AG04450 (cell line): Measurements from ENCODE around the gene ATP6V1C2. TPM values are rescaled to one million over a fixed set of nuclear protein-coding genes. Genes with fewer than 3 reads are reported as not detected.

Experiments
- CTCF ChIA-PET: fragments of 300-600, 350-600 bp; formaldehyde crosslinking; extraction: SDS; loops from one replicate; lab custom pipeline; 2022; ENCODE audit warnings: antibody characterized with exemption, inconsistent platforms; lab: Charles Lee
- POLR2A ChIA-PET: fragments of 350-600 bp; formaldehyde crosslinking; extraction: SDS; loops from one replicate; lab custom pipeline; 2021; ENCODE audit warnings: antibody characterized with exemption, inconsistent platforms; lab: Yijun Ruan, JAX
- DNase-seq: peaks from one replicate; pipeline ENCODE4 v3.0.0-alpha.2; 2011; ENCODE audit warnings: low read depth, low spot score
- H3K27ac ChIP-seq: one replicate; pipeline ENCODE4 v1.5.1; 2012; ENCODE audit warnings: low read depth, low read length, control low read depth
- H3K27me3 ChIP-seq: one replicate; pipeline ENCODE4 v1.6.0; 2012; ENCODE audit warnings: low read length; ENCODE audit not compliant: control insufficient read depth, insufficient read depth
- H3K4me3 ChIP-seq: 2 replicates; pipeline ENCODE4 v1.5.1; 2011; ENCODE audit warnings: mild to moderate bottlenecking, low read depth, low read length, control low read depth
- H3K9me3 ChIP-seq: 2 replicates; pipeline ENCODE4 v1.5.1; 2012; ENCODE audit warnings: low read length; ENCODE audit not compliant: control insufficient read depth, insufficient read depth
- polyA plus RNA-seq: library from polyadenylated mRNA; depleted of rRNA; stranded (reverse); fragments of >200 nt; gene quantifications from 2 replicates; pipeline ENCODE4 v1.2.3, GENCODE V29; 2011
- TF ChIP-seq, protein P1 (sequence below): IDR thresholded peaks from 2 replicates; pipeline ENCODE4 v1.5.1; 2011; ENCODE audit warnings: low read depth, low read length, control low read depth, inconsistent platforms

The ATP6V1C2 gene
- polyA plus RNA-seq, 1 experiment, result 0.14 TPM

DNA sequence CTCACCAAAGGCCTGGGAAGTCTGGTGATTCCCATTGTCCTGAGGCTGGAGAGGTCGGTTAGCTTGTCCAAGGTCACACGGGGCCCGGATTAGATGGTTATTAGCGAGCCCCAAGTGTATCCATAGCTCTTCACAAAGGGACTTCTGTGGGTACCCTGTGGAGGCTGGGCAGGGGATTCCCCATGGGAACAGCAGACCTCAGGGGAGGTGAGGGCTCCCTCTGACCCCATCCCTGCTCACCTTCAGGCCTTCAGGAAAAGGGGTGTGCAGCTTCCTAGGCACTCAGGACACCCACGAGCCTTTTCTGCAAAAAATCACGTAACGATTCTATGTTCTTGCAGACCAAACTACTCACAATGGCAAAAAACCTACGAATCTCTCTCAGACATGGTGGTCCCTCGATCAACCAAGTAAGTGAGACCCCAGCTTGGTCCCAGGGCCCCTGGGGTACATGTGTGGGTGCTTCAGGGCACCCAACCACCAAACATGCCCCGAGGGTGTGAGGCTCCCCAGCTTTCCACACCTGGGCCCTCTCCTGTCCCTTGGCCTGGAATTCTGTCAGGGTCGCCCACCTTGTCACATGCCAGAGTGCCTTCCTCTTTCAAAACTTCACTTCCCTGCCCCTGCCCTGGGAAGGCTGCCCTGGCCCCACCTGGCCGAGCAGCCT is 50.9 kb downstream of the ATP6V1C2 start:
- TF ChIP-seq, protein P1, sequence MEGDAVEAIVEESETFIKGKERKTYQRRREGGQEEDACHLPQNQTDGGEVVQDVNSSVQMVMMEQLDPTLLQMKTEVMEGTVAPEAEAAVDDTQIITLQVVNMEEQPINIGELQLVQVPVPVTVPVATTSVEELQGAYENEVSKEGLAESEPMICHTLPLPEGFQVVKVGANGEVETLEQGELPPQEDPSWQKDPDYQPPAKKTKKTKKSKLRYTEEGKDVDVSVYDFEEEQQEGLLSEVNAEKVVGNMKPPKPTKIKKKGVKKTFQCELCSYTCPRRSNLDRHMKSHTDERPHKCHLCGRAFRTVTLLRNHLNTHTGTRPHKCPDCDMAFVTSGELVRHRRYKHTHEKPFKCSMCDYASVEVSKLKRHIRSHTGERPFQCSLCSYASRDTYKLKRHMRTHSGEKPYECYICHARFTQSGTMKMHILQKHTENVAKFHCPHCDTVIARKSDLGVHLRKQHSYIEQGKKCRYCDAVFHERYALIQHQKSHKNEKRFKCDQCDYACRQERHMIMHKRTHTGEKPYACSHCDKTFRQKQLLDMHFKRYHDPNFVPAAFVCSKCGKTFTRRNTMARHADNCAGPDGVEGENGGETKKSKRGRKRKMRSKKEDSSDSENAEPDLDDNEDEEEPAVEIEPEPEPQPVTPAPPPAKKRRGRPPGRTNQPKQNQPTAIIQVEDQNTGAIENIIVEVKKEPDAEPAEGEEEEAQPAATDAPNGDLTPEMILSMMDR, result no peak
- CTCF ChIA-PET, result no interaction called here
- no peak for DNase-seq
- POLR2A ChIA-PET, result no interaction called here
- no peaks in the 10 kb centered on the region for H3K9me3 ChIP-seq
- no peak overlapping the region for H3K4me3 ChIP-seq
- H3K27me3 ChIP-seq, result peaks cover 14% of the 10 kb centered on the region
- H3K27ac ChIP-seq, result no peak overlapping the region

DNA sequence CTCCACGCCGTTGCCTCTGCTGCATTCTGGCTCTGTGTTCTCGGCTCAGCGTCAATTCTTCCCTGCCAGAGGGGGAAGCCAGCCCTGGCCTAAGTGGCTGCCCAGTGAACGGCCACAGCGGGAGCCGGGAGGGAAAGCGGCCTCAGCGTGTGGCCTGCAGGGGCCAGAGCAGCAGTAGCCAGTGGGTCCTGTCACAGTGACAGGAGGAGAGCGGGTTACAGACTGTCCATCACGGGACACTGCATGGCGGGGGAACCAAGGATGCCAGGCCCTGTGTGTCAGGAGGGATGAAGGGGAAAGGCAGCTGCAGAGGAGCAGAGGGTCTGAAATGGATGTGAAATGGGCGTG is 51.4 kb downstream of the ATP6V1C2 start:
- Histone ChIP-seq H3K27me3 (peaks cover 14% of the 10 kb centered on the region), H3K9me3 (no peaks in the 10 kb centered on the region; the same call in 1 of the 2 replicates), H3K27ac (no peak overlapping the region), H3K4me3 (no peak overlapping the region)
- ChIA-PET CTCF (no interaction called here), POLR2A (no interaction called here)
- TF ChIP-seq, protein P1, result no peak
- no peak for DNase-seq

DNA sequence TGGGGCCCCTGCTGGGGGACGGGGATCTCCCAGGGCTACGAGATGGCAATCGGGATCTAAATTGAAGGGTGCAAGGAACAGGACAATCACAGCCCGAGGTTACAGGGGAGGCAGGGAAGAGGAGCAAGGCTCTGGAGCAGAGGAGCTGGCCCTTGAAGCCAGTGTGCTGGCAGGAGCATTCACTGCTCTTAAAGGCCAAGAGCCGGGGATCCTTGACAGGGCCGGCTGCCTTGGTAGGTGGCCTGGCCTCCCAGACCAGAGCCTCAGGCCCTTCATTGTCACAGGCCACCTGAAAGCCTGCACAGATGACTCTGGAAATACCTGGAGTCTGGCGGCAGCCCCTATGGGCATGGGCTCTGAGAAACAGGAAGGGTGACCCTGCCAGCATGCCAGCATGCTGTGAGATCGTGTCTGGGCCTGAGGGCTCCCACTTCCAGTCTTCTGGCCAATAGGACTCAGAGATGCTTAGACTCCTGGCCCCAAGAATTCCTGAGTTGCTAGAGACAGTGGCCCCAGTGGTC is 52.5 kb downstream of the ATP6V1C2 start:
- no peak for DNase-seq
- no peak overlapping the region for H3K4me3 ChIP-seq
- ChIA-PET POLR2A (interaction anchor here (0.6 kb wide), 1 partner anchor 9 kb away, joined by 7 read pairs; no protein-coding TSS in a partner anchor), CTCF (no interaction called here)
- H3K9me3 ChIP-seq, result no peaks in the 10 kb centered on the region; the same call in 1 of the 2 replicates
- peaks cover 9% of the 10 kb centered on the region for H3K27me3 ChIP-seq
- TF ChIP-seq, protein P1, result no peak
- no peak overlapping the region for H3K27ac ChIP-seq

DNA sequence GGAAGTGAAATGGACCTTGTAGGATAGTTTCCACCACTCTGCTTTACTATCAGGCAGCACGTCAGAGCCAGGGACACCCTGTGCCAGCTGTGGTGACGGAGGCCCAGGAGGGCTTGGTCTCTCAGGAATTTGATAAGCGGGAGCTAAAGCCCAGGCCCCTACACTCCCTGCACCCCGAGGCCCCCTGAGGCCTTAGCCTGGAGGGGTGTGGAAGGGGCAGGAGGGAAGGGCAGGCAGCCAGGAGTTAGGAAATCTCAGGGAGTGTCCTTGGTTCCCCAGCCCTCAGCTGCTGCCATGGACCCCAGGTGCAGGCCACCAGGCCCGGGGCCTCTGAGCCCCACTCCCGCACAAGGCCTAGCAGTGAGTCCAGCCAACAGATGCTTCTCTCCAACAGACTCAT is 53.0 kb downstream of the ATP6V1C2 start:
- POLR2A ChIA-PET, result interaction anchor here (0.5 to 0.6 kb wide), 2 partner anchors 8 to 253 kb away, joined by 5 to 7 read pairs; no protein-coding TSS in a partner anchor
- H3K27ac ChIP-seq, result no peak overlapping the region
- TF ChIP-seq, protein P1, result no peak

More for the DNA sequence above, 53.0 kb downstream of the ATP6V1C2 start:
- Histone ChIP-seq H3K4me3 (no peak overlapping the region), H3K9me3 (no peaks in the 10 kb centered on the region; the same call in 1 of the 2 replicates), H3K27me3 (peaks cover 9% of the 10 kb centered on the region)
- CTCF ChIA-PET, result no interaction called here
- DNase-seq, result no peak
